Upper lobe of left lung (tissue), 6 donors: ENCODE results near the gene MARCHF3. TPM values are rescaled to one million over a fixed set of nuclear protein-coding genes. Genes with fewer than 3 reads are reported as not detected.

Experiments
- ATAC-seq, 2 donors: fragments of 200-7000 bp; cut with Tn5 transposase; one replicate each; pipeline ENCODE4 v1.9.1; 2022; ENCODE audit warnings: mild to moderate bottlenecking in 2 of 2, moderate library complexity in 2 of 2; ENCODE audit not compliant: low FRiP score in 2 of 2
- DNase-seq, 2 donors: peaks; one replicate each; pipeline ENCODE4 v3.0.0-alpha.2; 2019 to 2020
- H3K27ac ChIP-seq, 4 donors: fragments of 200-600 bp; sonication (generic); one replicate each; pipeline ENCODE4 v1.5.1; 2016 to 2019
- H3K27me3 ChIP-seq, 4 donors: fragments of 200-600 bp; sonication (generic); one replicate each; pipeline ENCODE4 v1.5.1; 2017 to 2019
- H3K36me3 ChIP-seq, 4 donors: fragments of 200-600 bp; sonication (generic); one replicate each; pipeline ENCODE4 v1.5.1; 2016 to 2019
- H3K4me1 ChIP-seq, 4 donors: fragments of 200-600 bp; sonication (generic); one replicate each; pipeline ENCODE4 v1.5.1; 2018 to 2019
- H3K4me3 ChIP-seq, 4 donors: fragments of 200-600 bp; sonication (generic); one replicate each; pipeline ENCODE4 v1.5.1; 2017 to 2019; ENCODE audit warnings: mild to moderate bottlenecking in 2 of 4, moderate library complexity in 1 of 4
- H3K9me3 ChIP-seq, 4 donors: fragments of 200-600 bp; sonication (generic); one replicate each; pipeline ENCODE4 v1.5.1; 2018 to 2019
- CTCF ChIP-seq, 6 experiments: fragments of 450-650 bp in 4 of 6; fragments of 200-600 bp in 2 of 6; sonication (generic) in 2 of 6; IDR thresholded peaks; one replicate each; pipeline ENCODE4 v1.5.1; 2016 to 2019; ENCODE audit warnings: antibody characterized with exemption in 6 of 6
- EP300 ChIP-seq, 4 donors: sonication (generic); formaldehyde crosslinking; IDR thresholded peaks; one replicate each; pipeline ENCODE4 v1.5.1; 2017; ENCODE audit warnings: antibody characterized with exemption in 4 of 4, control low read depth in 2 of 4
- POLR2A ChIP-seq, 4 donors: fragments of 450-650 bp; IDR thresholded peaks; one replicate each; pipeline ENCODE4 v1.5.1; 2016 to 2017; ENCODE audit warnings: antibody characterized with exemption in 4 of 4, mild to moderate bottlenecking in 2 of 4
- POLR2AphosphoS5 ChIP-seq, 2 donors: sonication (generic); formaldehyde crosslinking; IDR thresholded peaks; one replicate each; pipeline ENCODE4 v1.5.1; 2017; ENCODE audit warnings: antibody characterized with exemption in 2 of 2
- WGBS, 2 donors: methylation state at CpG; one replicate each; pipeline ENCODE4 v1.1.5; 2017 to 2018; 5-methylcytosine and 5-hydroxymethylcytosine counted together
- total RNA-seq, 6 donors: library from RNA; depleted of rRNA in 4 of 6; stranded (reverse); fragments of >200 nt in 4 of 6; gene quantifications; one replicate each; pipeline versions ENCODE4 v1.1.0 to v1.2.1, GENCODE V29; 2016 to 2021
- donor health status: DM: no; HTN: no; CAD: no; lungs with moderate emphysema.
- donor health status: DM: no; HTN: yes; CAD: no; lungs with severe emphysema.

The MARCHF3 gene
- total RNA-seq, 6 donors from 2014 or later, result 2.1 to 16.2 (median 6.7) TPM

GRCh38 chr5:127004721-127005120 is 25.6 kb downstream of the MARCHF3 start:
- Histone ChIP-seq H3K27me3 (no peaks in the 10 kb centered on the region), H3K9me3 (no peaks in the 10 kb centered on the region), H3K4me1 (no peaks in the 10 kb centered on the region), H3K4me3 (no peak overlapping the region), H3K36me3 (no peaks in the 10 kb centered on the region), H3K27ac (no peak overlapping the region)
- WGBS, 2 donors, result 87 to 95% methylated on average over 3 of the region's 3 CpGs
- no peak for TF ChIP-seq POLR2AphosphoS5 (IDR thresholded peaks at IDR 0.05)
- no peak for DNase-seq
- no peak for ATAC-seq

- DNase-seq, result peak in 1 of 2 donors; percentile 33
- no peaks in the 10 kb centered on the region for H3K9me3 ChIP-seq
- TF ChIP-seq CTCF (IDR thresholded peaks at IDR 0.05) (no peak), EP300 (IDR thresholded peaks at IDR 0.05) (no peak), POLR2A (IDR thresholded peaks at IDR 0.05) (no peak), POLR2AphosphoS5 (IDR thresholded peaks at IDR 0.05) (no peak)
- peak in 1 of 2 donors; percentile 59 for ATAC-seq
- H3K27me3 ChIP-seq, result no peaks in the 10 kb centered on the region
- H3K36me3 ChIP-seq, result no peaks in the 10 kb centered on the region
- no peak overlapping the region for H3K27ac ChIP-seq
- H3K4me3 ChIP-seq, result no peak overlapping the region
- WGBS, 2 donors, result 64 to 71% methylated on average over 7 of the region's 7 CpGs
- H3K4me1 ChIP-seq, result no peaks in the 10 kb centered on the region
Observed at GRCh38 chr5:127003798-127004495, 26.4 kb downstream of the MARCHF3 start.

- ATAC-seq (peak in 1 of 2 donors; percentile 34), DNase-seq (no peak)
- Histone ChIP-seq H3K27me3 (no peaks in the 10 kb centered on the region), H3K27ac (no peak overlapping the region), H3K9me3 (no peaks in the 10 kb centered on the region), H3K36me3 (no peaks in the 10 kb centered on the region), H3K4me1 (no peaks in the 10 kb centered on the region), H3K4me3 (no peak overlapping the region)
- no peak for TF ChIP-seq EP300 (IDR thresholded peaks at IDR 0.05)
- TF ChIP-seq POLR2A (IDR thresholded peaks at IDR 0.05), result no peak
- no peak for TF ChIP-seq POLR2AphosphoS5 (IDR thresholded peaks at IDR 0.05)
- TF ChIP-seq CTCF (IDR thresholded peaks at IDR 0.05), result no peak
- WGBS, 2 donors, result 70 to 73% methylated on average over 3 of the region's 3 CpGs
Observed at GRCh38 chr5:127002390-127002789, 28.0 kb downstream of the MARCHF3 start.

GRCh38 chr5:127001621-127002296 is 28.6 kb downstream of the MARCHF3 start:
- peak in 1 of 2 donors; percentile 76 for ATAC-seq
- no peak overlapping the region for H3K27ac ChIP-seq

More at GRCh38 chr5:127001621-127002296, 28.6 kb downstream of the MARCHF3 start:
- no peaks in the 10 kb centered on the region for H3K4me1 ChIP-seq
- no peaks in the 10 kb centered on the region for H3K9me3 ChIP-seq
- H3K36me3 ChIP-seq, result no peaks in the 10 kb centered on the region
- no peak for TF ChIP-seq CTCF (IDR thresholded peaks at IDR 0.05)
- TF ChIP-seq EP300 (IDR thresholded peaks at IDR 0.05), result no peak
- TF ChIP-seq POLR2AphosphoS5 (IDR thresholded peaks at IDR 0.05), result no peak
- H3K27me3 ChIP-seq, result no peaks in the 10 kb centered on the region
- no peak overlapping the region for H3K4me3 ChIP-seq
- DNase-seq, result no peak
- 87 to 88% methylated on average over 4 of the region's 4 CpGs for WGBS, 2 donors
